Islet of Langerhans (tissue), 1 donor: ENCODE measurements around the gene ADORA2B.
"Not testable (repeated sequence)": the region's sequence is repeated elsewhere in the genome, so short reads cannot be mapped to it uniquely, and the experiment has no call there.

ENCODE experiments used
- FAIRE-seq: peaks from one replicate; lab custom pipeline; 2011; peaks lifted over from hg19 to GRCh38; lab: Jason Lieb, UNC

Gene ADORA2B

DNA sequence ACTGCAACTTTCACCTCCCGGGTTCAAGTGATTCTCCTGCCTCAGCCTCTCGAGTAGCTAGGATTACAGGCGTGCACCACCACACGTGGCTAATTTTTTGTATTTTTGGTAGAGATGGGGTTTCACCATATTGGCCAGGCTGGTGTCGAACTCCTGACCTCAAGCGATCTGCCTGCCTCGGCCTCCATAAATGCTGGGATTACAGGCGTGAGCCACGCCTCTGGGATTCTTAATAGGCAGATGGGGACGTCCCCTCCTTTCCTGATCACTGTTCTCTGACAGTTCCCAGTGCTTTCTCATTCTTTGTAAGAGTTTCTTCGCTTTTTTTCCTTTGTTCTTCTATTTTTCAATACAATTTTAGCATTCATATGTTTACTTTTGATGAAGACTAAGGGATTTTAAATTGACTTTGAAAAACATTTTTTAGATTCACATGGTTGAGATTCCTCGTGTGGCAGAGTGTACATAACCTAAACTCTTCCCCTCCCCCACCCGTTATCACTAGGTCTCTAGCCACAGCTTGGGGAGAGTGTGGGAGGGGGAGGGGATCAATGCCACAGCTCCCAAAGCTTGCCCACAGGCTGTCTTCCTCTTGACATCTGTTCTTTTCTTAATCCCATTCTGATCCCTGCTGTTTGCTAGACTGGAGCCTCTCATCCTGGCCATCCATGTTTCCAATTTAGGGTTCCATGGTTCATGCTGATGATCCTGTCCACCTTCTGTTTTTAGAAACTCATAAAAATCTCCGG is 11.0 kb downstream of the ADORA2B start:
- FAIRE-seq, result no peak

DNA sequence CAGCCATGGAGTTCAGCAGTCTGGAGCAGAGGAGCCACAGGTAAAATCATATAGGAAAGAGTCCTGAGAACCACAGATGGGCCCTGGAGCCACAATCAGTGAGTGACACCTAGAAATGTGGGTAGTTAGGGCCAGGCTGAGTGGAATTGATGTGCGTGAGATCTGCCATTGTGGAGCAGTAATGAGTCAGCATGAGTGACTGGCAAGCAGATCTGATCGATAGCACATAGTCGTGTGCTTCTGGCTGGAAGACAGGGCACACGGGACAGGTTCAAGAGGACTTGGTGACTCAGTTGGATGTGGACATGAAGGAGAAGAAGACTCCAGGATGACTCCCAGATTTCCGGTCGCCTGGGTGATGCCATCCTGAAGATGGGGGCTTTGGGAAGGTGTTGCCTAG is 12.3 kb downstream of the ADORA2B start:
- FAIRE-seq, result no peak

DNA sequence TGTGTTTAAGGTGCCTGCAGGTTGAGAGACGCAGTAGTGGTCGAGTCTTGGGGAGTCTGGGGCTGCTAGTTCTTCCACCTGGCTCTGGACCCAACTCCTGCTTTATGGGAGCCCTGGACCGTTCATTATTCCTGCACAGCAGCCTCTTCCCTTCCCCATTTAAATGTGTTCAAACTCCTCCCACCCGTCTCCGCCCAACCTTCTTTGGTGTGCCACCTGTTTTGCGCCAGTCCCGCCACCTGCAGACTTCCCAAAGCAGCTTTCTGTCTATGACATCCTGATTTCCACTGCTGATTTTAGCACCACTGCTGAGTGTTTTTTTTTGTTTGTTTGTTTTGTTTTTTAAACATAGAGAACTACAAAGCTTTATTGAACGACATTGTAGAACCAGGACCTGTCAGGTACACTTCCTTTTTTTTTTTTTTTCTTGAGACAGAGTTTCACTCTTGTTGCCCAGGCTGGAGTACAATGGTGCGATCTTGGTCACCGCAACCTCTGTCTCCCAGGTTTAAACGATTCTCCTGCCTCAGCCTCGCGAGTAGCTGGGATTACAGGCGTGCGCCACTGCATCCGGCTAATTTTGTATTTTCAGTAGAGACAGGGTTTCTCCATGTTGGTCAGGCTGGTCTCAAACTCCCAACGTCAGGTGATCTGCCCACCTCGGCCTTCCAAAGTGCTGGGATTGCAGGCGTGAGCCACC is 12.8 kb downstream of the ADORA2B start:
- no peak for FAIRE-seq

DNA sequence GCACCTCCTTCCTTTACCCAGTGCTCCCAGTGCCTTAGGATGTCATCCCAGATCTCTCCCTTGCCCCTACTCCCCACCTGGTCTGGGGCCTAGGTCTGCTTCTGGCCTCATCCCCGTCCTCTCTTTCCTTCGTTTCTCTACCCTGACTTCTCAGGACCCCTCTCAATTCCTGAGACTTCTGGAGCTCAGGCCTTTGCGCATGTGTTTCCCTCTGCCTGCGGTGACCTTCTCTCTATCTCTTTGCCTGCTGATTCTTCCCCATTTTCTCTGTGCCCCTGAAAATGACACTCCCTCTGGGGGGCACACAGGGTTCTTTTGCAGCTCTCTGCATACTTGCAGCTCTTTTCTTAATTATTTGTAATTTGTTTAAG is 13.5 kb downstream of the ADORA2B start:
- no peak for FAIRE-seq

DNA sequence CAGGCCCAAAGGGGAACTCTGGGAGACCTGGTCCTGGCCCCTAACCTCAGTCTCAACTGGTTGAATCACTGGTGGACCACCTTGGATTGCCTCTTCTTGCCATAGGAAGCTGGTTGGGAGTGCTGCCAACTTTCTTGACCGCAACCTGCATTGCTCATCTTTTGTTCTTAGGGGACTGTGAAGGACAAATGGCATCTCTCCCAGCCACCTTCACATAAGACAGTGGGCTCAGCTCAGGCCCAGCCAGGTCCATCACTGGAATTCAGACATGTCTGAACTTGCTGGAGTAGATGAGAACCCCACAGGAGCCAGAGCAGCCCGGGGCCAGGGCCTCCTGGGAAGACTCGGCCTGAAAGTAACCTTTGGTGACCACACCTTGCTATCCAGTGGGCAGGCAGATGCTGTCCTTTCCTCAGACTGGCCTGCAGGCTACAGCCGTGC is 18.8 kb downstream of the ADORA2B start:
- FAIRE-seq, result no peak

DNA sequence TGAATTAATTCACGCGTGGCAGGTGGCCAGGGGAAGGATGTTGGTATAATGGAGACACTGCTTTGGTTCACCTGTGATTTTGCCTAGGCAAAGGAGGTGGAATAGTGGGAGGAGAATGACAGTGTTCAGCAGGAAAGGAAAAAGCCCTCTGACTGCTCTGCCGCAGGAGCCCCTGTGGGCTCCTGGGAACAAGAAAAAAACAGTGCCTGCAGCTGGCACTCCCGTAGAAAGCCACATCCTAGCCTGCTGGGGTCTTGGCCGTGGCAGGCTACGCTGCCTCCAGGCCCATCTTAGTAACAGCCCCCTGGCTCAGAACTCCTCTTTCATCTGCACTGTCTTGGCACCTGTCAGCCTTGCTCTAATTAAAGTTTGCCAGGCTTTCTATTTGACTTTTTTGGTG is 20.6 kb downstream of the ADORA2B start:
- no peak for FAIRE-seq

DNA sequence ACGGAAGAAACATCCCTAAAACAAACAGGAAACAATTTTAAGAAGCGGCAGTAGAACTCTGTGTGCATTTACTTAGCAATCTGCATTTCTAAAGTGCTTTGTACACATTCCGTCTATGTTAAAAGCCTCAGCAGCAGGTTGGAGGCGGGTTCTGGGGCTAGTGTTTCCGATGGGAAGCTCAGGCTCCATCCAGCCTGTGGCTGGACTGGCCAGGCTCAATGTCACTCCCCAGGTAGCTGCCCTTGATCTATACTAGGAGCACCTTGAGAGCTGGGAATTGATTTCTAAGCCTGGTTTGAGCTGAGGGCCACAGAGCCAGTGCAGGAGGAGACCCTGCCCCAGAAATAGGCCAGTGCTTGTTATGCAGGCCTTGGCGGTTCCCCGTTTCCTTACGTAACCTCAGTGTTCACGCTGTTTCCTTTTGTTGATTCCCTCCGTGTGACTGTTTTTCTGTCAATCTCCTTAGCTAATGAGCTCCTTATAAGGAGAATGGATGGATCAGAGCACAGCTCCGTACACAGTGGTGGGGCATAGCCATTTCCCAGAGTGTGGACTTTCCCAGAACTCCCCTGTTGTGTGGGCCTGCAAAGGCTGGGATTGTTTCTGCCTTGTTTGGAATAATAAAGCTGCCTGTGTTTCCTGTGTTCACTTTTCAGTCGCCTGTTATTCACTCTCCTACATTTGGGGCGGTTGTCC is 21.4 kb downstream of the ADORA2B start:
- peak; percentile 38 for FAIRE-seq

DNA sequence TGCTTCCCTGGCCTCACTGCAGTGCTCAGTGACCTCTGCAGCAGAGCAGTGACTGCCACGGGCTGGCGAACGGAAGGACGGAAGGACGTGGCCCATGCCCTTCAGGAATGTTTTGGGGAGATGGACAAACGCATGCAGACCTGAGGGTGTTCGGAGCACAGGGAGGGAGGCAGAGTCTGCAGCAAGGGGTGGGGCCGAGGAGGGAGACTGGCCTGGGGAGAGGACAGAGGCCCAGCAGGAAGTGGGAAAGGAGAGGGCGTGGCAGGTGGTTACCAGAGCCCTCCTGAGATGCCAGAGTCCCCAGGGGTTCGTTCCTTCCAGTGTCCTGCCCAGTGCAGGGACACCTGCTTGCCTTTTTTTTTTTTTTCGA is 21.9 kb downstream of the ADORA2B start:
- no peak for FAIRE-seq

DNA sequence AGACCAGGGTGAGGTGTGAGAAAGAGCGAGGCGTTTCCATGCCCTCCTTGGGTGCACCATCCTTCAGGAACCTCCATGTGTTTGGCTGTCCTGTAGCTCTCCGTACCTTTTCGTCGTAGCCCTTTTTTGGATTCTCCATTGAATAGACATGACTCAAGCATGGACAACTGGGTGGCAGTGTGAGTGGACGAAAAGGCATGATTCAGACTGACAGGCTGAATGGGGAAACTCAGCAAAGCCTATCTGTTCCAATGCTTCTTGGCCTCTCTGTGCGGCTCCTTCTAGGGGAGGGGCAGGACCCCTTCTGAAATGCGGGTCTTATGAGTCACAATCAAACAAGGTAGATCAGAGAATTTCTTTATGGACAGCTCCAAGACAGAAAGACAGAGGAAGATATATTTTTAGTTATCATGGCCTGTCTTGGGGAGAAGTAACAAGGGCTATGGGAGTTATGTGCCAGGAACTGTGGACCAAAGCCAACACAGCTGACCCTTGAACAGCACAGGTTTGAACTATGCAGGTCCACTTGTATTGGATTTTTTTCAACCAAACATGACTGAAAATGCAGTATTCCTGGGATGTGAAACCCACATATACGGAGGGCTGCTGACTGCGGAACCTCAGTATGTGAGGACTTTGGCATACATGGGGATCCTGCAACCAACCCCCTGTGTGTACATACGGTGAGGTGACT is 22.9 kb downstream of the ADORA2B start:
- no peak for FAIRE-seq

DNA sequence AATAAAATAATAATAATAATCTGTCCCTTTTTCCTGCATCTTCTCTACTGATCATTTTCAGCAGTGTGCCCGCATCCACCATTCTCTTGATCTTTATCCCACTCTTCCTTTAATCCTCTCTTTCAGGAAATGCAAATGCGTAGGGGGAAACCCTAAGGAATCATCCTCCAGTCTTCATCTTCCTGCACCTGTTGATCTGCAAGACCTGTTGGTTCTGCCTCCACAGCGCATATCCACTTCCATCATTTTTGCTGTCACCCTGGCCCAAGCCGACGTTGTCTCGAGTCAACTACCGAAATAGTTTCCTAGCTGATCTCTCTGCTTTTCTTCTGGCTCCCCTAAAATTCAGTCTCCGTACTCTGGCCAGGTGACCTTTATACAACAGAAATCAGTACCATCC is 24.5 kb downstream of the ADORA2B start:
- FAIRE-seq, result no peak

DNA sequence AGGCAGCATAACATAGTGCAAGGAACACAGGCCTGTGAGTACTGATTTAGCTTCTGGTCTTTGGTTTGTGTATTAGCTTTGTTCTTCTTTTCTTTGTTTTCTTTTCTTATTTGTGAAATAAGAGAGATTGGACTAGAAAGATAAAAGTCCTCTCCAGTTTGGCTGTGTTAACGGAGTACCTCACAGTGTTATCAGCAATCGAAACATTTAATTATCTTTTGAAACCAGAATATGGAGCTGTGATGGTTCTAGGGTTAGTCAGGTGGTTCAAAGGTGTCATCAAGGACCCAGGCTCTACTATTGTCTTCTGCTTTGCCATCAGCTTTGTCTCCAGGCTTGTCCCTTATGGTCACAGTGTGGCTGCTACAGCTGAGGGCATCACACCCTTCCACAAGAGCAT is 25.6 kb downstream of the ADORA2B start:
- FAIRE-seq, result no peak

DNA sequence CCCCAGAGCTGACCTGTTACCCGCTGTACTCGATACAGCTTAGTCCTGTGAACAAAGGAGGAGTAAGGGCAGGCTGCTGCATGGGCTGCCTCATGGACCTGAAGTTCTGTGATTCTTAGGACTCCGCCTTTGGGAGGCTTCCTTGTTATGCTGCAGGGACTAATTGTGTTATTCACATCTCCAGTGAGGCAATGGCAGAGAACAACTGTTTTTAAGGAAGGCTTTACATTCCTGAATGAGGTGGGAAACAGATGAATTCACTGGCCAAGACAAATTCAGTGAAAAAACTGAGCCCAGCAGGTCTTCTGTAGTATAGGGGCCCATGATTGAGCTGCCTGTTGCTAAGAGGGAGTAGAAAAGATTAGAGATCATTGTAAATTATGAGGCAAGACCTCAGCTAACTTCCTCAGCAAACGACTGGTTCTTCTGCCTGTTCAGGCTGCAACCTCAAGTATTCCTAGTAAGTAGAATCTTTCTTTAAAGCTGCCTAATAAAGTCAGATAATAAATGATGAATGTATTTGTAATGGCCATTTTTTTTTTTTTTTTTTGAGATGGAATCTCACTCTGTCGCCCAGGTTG is 26.3 kb downstream of the ADORA2B start:
- FAIRE-seq, result no peak

DNA sequence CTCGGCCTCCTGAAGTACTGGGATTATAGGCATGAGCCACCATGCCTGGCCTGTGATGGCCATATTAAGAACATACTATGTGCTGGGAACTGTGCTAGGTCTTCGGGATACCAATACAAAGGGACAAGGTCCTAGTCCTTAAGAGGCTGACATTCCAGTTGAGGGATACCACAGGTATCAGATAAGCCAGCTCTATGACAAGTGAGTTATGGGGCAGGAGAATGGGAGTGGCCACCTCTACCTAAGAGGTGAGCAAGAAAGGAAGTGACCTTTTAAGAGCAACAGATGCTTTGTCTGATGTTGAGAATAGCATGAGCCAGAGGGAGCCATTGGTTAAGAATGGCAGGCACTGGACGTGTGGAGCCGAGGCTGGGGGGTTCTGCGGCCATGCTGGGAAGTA is 27.0 kb downstream of the ADORA2B start:
- no peak for FAIRE-seq

DNA sequence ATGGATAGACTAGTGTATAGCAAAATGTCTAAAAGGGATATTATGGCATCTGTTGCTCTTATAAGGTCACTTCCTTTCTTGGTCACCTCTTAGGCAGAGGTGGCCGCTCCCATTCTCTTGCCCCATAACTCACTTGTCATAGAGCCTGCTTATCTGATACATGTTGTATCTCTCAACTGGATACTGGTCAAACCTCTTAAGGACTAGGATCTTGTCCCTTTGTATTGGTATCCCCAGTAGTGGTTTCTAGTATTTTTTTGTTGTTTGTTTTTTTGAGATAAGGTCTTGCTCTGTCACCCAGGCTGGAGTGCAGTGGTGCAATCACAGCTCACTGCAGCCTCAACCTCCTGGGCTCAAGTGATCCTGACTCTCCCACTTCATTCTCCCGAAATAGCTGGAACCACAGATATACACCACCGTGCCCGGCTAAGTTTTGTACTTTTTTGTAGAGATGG is 27.6 kb downstream of the ADORA2B start:
- FAIRE-seq, result no peak

DNA sequence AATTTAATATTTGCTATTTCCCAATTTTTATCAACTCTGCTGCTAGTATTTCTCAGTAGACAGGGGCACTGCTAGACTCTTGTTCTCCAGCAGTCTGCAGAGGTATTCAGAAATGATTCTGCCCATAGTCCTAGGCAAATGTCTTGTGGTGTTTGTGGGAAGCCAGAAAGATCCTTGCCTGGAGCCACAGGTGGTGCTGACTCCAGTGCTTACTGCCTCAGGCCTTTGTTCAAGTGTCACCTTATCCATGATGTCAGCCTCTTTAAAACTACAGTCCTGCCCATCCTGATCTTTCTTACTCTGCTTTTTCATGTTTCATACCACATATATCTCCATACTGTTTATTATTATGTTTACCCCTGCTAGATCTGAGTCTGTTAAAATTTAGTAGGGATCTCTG is 28.1 kb downstream of the ADORA2B start:
- no peak for FAIRE-seq

DNA sequence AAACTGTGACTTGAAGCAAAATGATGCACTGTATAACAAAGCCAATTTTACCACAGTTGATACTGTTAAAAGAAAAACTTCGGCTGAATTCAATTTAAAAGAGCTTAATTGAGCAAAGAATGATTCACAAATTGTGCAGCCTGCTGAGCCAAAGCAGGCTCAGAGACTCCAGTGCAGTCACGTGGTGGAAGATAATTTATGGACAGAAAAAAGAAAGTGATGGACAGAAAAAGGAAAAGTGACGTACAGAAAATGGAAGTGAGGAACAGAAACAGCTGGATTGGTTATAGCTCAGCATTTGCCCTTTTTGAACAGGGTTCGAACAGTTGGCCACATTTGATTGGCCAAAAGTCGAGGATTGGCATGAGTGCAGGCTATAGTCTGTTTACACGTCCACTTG is 28.9 kb downstream of the ADORA2B start:
- FAIRE-seq, result no peak

DNA sequence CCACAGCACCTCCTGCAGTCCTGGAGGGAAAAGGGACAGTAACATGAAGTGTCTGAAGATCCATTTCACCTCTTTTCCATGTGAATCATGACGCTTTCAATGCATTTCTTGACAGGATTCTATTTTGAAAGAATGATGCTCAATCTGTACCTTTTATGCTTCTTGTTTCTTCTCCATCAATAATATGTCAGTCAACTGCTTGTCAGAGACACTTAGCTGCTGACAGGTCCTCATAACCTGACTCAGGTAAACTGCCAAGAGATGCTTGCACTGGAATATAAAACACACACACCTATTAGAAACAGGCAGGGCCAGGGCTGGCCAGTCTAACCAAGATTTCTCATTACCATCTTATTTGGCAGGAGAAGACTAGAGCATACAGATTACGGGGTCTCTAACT is 33.0 kb downstream of the ADORA2B start:
- no peak for FAIRE-seq

DNA sequence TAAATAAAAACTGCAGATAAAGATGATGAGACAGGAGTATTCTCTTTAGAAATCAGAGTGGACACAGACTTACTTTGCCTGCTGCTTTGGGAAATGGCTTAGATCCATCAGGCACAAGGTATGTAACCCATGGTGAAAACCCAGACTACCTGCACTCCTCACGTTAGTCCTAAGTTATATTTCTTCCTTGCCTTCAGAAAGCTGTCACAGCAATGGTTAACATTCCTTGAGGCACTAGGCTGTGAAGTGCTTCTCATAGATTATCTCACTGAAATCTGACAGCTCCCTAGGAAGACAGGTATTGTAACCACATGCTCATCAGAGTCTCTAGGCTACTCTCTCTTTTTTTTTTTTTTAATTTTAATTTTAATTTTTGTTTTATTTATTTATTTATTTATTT is 33.7 kb downstream of the ADORA2B start:
- no peak for FAIRE-seq

DNA sequence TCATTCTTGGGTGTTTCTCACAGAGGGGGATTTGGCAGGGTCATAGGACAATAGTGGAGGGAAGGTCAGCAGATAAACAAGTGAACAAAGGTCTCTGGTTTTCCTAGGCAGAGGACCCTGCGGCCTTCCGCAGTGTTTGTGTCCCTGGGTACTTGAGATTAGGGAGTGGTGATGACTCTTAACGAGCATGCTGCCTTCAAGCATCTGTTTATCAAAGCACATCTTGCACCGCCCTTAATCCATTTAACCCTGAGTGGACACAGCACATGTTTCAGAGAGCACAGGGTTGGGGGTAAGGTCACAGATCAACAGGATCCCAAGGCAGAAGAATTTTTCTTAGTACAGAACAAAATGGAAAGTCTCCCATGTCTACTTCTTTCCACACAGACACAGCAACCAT is 34.1 kb downstream of the ADORA2B start:
- FAIRE-seq, result not testable (repeated sequence)

DNA sequence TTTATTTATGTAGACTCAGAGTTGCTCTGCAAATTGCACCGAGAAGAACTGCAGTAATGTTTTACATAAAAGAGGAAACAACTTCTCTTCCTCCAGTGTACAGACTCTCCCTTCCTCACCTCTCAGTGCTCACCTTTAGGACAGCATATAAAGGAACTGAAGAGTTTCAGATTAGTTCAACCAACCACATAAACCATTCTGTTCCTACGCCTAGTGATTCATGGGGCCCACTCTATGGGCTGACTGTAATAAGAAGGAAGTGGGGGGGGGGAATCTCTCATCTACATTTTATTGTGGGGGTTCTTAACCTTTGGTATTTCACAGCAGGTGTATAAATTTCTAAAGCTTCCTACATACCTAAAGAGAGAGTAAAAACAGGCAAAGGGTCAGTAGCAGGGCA is 36.3 kb downstream of the ADORA2B start:
- FAIRE-seq, result no peak

DNA sequence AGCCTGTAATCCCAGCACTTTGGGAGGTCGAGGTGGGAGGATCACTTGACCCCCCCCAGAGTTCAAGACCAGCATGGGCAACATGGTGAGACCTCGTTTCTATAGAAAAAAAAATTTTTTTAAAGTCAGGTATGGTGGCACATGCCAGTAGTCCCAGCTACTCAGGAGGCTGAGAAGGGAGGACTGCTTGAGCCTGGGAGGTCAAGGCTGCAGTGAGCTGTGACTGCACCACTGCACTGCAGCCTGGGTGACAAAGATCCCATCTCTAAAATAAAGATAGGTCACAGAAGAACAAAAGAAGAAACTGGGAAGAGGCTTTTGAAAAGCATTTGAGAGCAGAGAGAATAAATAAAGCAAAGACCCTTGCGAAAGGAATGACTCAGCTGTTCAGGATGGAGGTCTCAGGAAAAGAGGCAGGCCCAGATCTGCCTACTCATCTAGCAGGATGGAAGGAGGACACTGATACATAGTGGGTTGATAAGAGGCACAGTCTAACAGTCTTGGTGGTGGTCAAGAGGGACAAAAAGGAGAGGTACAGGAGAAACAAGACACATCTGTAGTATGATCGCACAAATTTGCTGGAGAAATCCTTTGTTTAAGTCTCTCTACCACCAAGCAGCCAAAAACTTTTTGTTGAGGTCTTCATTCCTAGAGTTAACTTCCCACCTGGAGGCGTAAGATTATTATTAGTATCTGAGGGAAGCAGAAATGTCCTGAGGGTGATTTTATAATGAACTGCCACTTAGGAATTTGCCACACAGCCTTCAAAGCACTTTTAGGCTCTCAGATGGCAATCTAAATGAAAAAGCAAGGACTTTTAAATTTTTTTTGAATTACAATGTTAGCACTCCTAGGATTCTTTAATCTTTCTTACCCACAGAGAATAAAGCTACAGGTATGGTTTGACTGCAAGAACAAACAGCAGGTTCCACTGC is 37.0 kb downstream of the ADORA2B start:
- FAIRE-seq, result no peak
